GM21447 (cell line): ENCODE results near the gene GNAI2.
"Not testable (repeated sequence)": the region's sequence is repeated elsewhere in the genome, so short reads cannot be mapped to it uniquely, and the experiment has no call there.

ENCODE experiments used
- ATAC-seq: cut with Tn5 transposase; IDR thresholded peaks from one replicate; pipeline ENCODE4 v1.9.1; 2021; ENCODE audit not compliant: unreplicated experiment

Gene GNAI2

GRCh38 chr3:50262778-50263177 lies 26.8 kb downstream of the GNAI2 start:
- ATAC-seq, result no peak

GRCh38 chr3:50263478-50264382 lies 27.7 kb downstream of the GNAI2 start:
- no peak for ATAC-seq

GRCh38 chr3:50264383-50264963 lies 28.5 kb downstream of the GNAI2 start:
- ATAC-seq, result no peak

GRCh38 chr3:50264964-50265485 lies 29.0 kb downstream of the GNAI2 start:
- ATAC-seq, result no peak

- ATAC-seq, result no peak
These were observed 29.6 kb downstream of the GNAI2 start for GRCh38 chr3:50265571-50265970.

- no peak for ATAC-seq
These were observed 30.0 kb downstream of the GNAI2 start for GRCh38 chr3:50266017-50266416.

- no peak for ATAC-seq
These were observed 30.8 kb downstream of the GNAI2 start for GRCh38 chr3:50266836-50267235.

GRCh38 chr3:50267280-50267913 lies 31.4 kb downstream of the GNAI2 start:
- no peak for ATAC-seq

- no peak for ATAC-seq
These were observed 32.3 kb downstream of the GNAI2 start for GRCh38 chr3:50268276-50268675.

- no peak for ATAC-seq
These were observed 32.9 kb downstream of the GNAI2 start, which contains the start of gene SEMA3B for GRCh38 chr3:50268703-50269451. TSS of gene SEMA3B (plus strand) at chr3:50269147. CDS start at chr3:50269241, 94 bp downstream.

- ATAC-seq, result no peak
These were observed 33.5 kb downstream of the GNAI2 start for GRCh38 chr3:50269460-50269859.

GRCh38 chr3:50269977-50270413 lies 34.0 kb downstream of the GNAI2 start:
- ATAC-seq, result no peak

- no peak for ATAC-seq
These were observed 34.6 kb downstream of the GNAI2 start for GRCh38 chr3:50270422-50271224.

- ATAC-seq, result no peak
These were observed 35.4 kb downstream of the GNAI2 start for GRCh38 chr3:50271314-50271936.

GRCh38 chr3:50272538-50272910 lies 36.5 kb downstream of the GNAI2 start:
- ATAC-seq, result not testable (repeated sequence)

- peak; percentile 79 for ATAC-seq
These were observed 37.1 kb downstream of the GNAI2 start for GRCh38 chr3:50272911-50273688.

GRCh38 chr3:50273689-50274065 lies 37.7 kb downstream of the GNAI2 start:
- ATAC-seq, result no peak

GRCh38 chr3:50274371-50275104 lies 38.5 kb downstream of the GNAI2 start:
- ATAC-seq, result no peak
